ENCODE data around the gene ARHGAP4.

Gene ARHGAP4

DNA sequence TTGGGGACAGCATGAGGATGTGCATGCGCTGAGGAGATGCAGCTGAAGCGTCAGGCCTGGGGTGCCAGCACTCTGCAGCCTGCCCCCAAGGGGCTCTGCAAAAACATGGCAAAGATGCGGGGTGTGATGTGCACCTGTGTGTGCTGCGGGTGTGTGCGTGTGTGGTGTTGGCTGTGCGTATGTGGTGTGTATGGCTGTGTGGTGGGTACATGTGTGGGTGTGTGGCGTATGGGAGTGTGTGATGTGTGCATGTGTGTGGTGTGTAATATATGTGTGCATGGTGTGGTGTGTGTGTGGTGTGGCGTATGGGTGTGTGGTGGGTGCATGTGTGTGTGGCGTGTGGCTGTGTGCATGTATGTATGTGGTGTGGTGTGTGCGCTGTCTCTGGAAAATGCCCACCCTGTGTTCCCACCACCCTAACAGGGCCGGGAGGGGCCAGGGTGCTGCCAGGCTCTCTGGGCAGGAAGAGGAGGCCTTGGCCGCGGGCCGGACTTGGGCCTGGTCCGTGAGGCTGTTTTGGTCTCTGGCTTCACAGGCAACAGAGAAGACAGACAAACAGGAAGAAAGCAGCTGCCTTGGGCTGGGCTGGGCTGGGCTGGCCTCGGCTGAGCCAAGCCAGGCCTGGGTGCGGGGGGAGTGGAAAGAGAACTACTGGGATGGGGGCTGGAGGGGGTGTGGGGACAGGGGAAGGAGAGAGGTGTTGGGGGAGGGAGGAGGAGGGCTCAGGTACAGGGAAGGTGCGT is 22.7 kb downstream of the ARHGAP4 start:
- no peak for DNase-seq

DNA sequence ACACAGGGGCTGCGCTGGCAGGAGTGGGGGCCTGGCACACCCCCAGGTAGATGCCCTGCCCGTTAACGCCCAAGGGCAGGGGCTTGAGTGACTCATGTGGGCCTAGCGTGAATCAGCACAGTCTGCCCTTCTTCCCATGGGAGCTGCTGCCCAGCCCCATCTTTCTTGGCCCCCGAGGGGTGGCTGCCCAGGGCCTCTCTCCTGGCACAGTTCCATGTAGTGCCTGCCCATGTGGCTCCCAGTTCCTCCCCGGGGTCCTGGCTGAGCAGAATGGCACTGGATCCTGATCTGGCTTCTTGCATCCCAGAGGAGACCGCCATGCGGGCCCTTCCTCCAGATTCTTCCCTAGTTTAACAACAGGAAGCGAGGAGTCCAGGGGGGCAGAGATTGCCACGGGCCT is 23.7 kb downstream of the ARHGAP4 start:
- no peak for DNase-seq

DNA sequence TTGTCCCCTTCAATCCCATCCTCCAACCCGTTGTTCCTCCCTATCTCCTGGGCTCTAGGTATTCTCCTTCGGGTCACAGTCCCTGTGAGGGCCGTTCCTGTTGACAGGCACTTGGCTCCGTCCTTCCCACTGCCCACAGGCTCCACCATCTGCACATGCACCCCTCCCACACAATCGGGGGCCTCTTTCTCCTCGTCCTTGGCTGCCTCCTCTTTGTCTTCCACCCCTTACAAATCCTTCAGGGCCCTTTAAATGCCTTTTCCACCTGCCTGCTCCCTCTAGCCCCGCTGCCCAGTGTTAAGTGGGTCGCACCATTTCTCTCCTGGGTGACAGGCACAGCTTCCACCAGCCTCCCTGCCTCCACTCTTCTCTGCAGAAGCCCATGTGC is 24.3 kb downstream of the ARHGAP4 start:
- DNase-seq: no peak

DNA sequence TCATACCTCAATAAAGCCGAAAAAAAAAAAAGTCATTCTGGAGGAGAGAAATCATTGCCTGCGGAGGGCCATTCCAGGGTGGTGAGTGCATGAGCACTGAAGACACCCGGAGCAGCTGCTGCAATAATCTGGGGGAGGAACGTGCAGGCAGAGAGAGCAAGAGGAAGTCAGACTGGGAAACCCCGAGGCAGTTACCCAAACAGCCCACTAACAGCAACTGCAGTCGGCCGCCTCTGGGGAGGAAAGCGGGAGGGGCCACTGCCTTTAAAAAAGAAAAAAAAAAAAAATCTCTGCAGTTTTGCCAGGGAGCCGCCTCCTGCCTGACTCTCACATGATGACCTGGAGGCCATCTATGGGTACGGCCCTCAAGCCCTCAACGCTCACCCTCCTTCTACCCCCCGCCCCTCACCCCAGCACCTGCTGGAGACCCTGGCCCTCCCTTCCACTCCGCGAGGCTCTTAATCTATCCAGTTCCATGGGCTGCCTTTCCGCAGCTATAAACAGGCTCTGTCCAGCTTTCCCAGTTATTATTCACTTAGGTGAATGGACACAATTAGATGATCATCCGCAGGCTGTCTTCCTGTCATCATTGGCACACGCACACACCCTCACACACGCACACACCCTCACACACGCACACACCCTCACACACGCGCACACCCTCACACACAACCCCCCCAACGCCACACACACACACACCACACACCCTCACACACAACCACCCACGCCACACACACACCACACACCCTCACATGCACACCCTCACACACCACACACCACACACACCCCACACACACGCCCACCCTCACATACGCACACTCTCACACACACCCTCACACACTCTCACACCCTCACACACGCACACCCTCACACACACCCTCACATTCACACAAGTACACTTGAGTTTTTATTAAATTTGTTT is 25.0 kb downstream of the ARHGAP4 start:
- peak; percentile 73 for DNase-seq

DNA sequence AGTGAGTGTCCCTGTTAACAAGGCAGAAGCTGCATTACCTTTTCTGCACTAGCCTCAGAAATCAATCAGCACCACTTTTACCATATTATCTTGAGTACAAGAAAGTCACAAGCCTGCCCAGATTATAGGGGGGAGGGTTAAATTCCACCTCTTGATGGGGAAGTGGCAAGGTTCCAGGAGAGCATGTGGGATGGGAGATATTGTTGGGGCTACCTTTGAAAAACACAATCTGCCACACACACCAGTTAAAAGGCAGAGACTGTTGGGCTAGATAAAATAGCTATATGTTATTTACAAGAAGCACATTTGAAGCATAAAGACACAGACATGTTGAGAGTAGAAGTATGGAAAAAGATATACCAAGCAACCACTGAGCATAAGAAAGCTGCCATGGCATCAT is 28.2 kb downstream of the ARHGAP4 start:
- DNase-seq: peak; percentile 64

DNA sequence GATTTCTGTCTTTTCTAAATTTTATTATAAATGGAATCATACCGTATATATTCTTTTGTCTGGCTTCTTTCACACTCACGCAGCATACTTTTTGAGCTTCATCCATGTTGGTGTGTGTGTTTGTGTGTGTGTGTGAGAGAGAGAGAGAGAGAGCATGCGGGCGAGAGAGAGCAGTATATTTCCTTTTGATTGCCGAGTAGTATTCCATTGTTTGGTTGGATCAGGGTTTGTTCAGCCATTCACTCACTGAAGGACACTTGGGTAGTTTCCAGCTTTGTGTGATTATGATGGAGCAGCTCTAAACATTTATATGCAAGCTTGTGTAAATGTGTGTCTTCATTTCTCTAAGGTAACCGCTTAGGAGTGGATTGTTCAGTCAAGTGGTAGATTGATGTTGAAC is 36.9 kb downstream of the ARHGAP4 start:
- DNase-seq: no peak

DNA sequence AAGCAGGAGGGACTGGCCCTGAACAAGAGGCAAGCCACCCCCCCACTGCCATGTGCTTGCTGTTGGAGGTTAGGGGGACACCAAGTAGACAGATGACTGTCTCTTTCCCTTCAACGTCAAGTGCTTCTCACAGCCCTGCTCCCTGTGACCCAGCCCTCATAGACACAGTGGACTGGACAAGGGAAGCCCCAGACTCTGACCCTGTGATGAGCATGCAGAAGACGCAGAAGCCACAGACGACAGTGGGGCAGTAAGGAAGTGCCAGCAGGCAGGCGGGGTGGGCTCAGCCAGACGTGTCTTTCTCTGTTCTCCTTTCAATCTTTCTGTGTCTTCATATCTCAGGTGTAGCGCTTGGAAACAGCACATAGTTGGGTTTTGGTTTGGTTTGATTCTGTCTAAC is 37.7 kb downstream of the ARHGAP4 start:
- no peak for DNase-seq

DNA sequence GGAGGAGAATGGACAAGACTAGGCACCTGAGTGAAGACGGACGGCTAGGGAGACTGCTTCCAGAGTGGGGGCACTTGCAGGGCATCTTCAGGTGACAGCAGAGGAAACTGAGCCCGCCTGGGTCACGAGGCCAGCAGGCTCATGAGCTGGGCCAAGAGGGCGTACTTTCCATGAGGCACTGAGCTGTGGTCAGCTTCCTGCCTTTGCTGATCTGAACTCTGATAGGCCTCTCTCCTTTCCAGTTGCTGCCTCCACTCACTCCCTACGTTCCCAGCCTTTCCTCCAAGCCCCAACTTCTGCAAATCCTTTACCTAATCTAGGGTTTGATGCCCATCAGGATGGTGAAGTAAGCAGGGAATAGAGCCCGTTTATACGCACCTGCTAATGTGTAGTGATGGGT is 38.7 kb downstream of the ARHGAP4 start:
- no peak for DNase-seq

DNA sequence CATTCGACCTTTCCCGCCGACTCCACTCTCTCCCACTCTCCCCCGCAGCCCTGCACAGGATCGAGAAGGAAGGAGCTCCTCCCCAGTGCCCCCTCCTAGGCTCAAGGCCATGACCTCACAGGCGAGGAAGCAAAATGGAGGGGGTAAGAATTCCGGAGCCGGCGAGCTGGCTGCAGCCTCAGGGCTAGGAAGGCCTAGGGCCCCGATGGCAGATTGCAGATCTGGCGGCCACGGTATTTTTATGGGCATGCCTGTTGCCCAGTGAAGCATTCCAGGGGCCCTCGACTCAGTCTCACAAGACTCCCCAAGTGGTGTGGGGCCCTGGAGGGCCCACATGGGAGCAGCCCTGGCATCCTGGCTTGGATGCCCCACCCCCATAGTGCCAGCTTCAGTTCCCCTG is 39.1 kb downstream of the ARHGAP4 start:
- DNase-seq: no peak

DNA sequence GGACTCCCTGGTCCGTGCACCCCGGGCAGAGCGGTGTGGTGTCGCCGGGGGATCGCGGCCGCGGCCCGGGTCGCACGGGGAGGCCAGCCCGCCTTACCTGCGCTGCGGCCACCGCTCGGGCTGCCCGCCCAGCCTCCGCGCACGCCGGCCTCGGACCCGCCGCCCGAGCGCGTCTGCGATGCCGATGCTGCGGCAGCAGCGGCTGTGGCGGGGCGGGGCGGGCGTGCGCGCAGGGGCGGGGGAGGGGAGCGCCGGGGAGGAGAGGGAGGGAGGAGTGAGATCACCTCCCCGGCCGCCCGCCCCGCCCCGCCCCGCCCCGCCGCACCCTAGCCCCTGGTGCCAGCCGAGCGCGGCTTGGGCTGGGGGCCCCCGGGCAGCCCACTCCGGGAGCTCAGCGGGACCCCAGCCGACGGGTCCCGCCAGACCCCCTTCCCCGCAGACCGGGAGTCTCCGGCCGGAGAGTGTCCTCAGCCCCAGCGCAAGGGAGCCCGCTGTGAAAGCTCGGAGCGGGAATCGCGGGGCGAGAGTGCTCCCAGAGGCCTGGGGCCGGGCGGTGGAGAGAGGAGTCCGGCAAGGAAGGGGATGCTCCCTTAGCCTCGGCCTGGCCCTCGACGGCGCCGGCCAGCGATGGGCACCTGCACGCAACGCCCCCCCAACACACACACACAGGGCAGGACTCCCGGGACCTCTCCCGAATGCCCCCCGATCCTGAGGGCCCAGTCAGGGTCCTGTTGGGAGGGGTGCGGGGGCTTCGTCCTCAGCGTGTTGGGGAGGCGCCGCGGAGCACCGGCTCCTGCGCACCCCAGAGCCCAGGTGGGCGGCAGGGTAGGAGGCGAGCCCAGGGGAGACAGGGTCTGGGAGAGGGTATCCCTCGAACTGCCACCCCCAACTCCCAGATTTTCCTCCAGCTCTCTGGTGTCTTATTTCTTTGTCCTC is 39.8 kb downstream of the ARHGAP4 start, which contains the start of gene L1CAM:
L1CAM (minus strand) TSS at position 206 of the 936 bp plus-strand sequence. CDS start 10,337 bp downstream, outside the sequence.
- no peak for DNase-seq

DNA sequence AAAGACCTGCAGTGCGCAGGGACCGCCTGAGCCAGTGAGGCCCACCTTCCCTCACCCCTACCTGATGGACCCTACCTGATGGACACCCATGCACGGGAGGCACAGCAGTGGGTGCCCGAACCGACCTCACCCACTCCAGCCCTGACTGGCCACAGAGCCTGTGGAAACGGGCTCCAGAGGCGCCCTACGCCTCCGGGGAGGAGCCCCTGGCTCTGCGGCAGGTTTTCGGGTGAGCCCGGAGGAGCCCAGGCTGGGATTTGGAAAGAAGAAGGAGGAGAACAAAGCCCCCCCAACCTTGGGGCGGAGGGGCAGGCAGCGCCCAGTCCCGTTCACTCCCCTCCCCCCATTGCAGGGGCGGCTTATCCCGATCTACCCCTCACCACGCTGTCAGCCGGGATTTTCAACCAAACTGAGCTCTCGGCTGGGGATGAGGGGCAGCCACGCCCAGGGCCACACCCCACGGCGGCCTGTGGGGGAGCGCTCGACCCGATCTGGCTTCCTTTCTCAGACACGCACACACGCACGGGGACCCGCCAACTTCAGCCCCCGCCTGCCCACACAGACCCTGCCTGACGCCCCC is 40.8 kb downstream of the ARHGAP4 start:
- DNase-seq: no peak

DNA sequence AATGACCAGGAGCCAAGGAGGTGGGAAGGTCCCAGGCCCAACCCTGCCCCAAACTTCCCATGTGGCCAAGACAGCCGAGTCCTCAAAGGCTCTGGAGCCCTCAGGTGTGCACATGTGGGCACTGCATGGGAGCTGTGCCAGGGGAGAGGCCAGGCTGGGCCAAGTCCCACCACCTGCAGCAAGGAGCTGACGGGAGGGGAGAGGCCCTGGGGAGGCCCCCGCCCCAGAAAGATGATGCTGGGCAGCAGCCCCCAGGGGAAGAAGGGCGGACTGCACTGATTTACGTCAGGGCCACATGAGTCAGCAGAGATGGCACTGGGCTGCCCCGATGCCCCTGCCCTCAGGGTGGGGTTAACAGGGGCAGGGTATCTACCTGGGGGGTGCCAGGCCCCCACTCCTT is 41.5 kb downstream of the ARHGAP4 start:
- peak; percentile 24 for DNase-seq

DNA sequence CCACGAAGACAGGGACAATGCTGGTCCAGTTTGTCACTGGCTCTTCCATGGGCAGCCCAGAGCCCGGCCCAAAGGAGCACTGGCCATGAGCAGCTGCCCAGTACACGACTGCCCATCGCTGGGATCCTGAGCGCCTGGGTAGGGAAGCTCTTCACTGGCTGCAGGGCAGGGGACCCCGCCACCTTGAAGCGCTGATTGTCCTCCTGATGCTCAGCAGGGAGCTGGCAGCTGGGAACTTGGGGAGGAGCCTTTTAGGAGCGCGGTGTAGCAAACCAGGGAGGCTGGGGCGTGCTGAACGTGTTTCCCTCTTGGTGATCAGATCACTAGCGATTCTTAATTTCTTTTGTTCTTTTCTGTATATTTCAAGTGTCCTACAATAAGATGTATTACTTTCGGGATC is 41.9 kb downstream of the ARHGAP4 start:
- no peak for DNase-seq

DNA sequence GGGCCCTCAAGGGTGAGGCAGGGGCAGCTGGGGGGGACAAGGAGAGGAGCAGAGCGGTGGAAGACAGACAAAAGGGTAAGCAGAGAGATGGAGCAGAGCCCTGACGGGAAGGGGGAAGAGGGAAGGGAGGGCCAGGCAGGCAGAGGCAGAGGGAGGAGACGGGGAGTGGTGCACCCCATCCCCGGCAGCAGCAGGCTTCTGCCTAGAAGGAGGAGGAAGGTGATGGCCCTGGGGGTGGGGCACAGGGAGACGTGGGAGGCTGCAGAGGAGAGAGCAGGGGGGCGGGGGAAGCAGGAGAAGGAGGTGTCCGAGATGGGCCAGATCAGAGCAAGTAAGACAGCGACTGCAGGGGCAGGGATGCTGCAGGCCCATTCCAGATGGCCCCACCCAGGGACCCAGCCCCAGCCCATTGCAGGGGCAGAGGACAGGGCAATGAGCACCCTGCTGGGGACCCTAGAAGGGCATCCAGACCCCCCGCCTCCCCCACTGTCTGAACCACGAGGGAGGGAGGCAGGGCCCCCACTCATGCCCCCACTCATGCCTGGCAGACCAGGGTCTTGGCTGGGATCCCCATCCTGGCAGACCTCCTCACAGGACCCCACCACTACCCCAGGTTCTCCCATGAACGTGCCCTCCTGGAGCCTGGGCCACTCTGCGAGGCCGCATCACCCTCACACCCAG is 42.8 kb downstream of the ARHGAP4 start:
- DNase-seq: no peak

DNA sequence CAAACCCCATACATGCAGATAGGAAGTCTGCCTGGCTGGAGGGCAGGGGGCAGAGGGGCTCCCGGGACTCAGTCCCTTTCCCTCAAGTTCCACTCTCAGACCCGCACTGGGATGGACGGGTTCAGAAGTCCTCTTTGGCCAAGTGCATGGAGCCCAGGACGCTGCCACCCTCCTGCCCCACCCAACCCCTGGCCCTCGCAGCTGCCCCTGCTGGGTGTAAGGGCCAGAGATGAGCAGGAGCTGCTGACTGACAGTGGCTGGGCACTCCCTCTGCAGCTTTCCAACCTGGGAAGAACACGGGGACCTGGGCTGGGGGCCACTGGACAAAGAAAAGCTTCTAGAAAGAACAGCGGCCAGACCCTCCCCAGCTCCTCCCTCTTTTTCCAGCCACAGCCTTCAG is 43.5 kb downstream of the ARHGAP4 start:
- no peak for DNase-seq

DNA sequence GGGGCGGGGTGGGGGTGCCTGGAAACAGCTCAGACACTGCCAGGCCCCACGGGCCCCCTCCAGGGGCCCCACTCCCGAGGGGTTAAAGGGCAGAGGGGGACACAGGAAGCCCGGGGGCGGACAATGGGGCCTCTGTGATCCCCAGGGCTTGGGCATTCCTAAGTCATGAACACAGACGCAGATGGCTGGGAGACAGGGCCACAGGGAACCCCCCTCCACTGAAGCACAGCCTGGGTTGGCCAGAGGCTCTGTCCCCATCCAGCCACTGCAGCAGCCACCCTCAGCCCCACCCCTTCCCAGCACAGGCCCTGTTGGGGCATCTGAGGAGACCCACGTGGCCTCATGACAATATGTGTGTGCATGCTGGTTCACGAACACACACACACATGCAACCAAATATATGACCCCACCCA is 44.0 kb downstream of the ARHGAP4 start:
- DNase-seq: no peak

DNA sequence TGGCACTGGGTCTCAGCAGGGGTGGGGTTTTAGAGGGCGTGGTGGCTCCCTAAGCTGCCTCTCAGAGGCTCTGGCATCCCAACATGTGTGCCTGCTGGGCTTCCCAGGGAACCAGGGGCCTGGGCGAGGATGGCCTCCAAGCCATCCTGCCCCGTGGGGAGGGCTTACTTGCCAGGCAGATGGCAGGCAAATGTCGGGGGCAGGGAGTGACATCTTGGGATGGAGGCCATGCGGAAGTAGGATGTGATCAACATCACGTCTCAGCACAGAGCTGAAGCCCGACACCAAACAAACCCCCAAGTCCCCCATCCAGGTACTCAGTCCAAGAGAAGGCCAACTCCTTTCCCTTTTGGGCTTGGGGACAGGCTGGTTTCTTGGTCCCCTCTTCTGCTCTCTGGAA is 44.8 kb downstream of the ARHGAP4 start:
- DNase-seq: no peak

DNA sequence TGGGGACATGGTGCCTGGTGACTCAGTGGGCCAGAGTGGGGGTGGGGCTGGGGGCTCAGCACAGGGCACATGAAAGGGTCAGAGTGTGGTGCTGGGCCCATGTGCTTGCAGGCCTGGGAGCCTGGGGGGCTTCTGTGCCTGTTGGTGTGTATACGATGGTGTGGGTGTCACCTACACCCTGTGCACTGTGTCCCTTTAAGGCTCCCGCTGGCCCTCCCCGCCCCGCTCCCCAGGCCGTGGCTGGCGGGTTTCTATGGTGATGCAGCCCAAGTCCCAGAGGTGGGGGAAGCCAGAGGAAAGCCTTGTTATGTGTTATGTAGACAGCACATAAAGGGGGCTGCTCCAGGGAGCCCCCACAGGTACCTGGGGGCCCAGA is 45.6 kb downstream of the ARHGAP4 start:
- no peak for DNase-seq

DNA sequence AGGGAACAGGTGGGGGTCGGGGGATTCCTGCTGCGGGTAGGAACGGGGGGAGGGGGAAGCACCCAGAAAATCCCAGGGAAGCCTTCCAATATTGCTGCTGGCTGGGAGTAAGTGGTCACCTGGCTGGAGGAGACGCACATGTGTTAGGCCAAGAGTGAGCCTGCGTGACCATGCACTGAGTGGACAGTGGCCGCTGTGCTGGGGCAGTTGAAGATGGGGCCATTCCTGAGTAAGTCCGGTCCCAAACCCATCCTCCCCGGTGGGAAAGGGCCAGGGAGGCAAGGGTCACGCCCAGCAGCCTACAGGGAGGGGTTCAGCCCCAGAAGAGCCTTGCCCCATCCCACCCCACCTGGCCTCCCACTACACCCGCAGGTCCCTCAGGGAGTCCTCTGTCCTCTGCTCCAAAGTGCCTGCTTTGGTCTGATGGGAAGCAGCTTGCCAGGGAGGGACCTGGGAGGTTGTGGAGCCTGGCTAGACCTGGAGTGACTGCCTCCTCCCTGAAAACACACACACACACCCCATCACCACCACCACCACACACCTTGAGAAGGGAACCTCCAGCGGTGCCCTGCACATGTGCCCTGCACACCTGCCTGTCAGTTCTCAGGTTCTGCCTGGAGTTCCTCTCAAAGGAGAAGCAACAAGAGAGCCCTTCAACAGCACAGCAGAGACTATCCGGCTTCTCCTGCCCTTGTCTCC is 46.2 kb downstream of the ARHGAP4 start:
- no peak for DNase-seq

DNA sequence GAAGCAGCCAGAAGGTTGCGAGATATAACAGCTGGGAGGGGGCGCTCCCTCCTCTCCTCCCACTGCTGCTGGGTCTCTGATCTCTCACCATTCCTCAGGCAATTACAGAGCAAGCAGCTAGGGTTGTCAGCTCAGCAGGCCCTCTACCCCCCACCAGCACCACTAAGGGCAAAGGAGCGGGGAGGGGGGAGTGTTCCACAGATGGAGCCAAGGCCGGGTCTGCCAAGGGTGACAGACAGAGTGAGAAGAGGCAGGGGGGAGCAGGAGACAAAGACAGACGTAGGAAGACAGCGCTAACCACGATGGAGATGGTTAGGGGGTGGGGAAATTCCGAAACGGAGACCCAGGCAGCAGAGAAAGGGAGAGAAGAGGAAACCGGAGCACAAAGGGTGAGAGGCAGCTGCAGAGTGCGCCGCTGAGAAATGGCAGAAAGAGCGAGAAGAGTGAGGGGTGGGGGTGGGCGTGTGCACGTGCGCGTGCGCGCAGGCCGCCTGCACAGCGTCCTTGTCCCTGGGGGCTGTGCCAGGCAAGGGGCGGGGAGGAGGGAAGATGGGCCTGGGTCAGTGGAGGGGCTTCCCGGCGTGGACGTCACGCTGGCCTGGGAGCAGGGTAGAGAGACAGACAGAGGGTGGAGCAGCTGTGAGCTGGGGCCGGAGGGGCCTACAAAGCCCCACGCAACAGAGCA is 47.0 kb downstream of the ARHGAP4 start:
- peak; percentile 82 for DNase-seq

DNA sequence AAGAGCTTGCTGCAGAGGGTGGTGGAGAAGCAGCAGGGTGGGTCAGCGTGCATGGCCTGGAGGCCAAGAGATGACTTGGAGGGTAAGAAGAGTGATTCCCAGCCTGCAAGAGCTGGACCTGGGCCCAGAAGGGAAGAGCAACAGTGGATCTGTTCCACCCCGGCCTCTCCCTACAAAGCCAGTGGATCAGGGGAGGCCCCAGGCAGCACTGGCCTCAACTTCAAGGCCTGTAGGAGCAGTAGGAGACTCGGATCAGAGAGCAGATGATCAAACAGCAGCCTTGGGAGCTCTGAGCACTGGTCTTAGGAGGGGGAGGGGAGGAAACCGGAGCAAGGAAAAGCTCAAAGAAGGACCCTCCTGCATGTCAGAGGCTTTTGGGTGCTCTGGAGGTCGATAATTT is 47.7 kb downstream of the ARHGAP4 start:
- no peak for DNase-seq
